Kidney glomerular epithelial cell (primary cell): ENCODE results near the gene AIF1.

Experiments used
- DNase-seq: peaks from one replicate; lab custom pipeline; 2025; lab: John Stamatoyannopoulos, UW

Gene AIF1

GRCh38 chr6:31614684-31615578 is at the start of gene AIF1:
AIF1 (plus strand) TSS chr6:31615234; CDS start chr6:31615330, 96 bp downstream.
- DNase-seq = no peak

- DNase-seq = no peak
These were observed 47.3 kb upstream of the AIF1 start for GRCh38 chr6:31567531-31568370.

DNA sequence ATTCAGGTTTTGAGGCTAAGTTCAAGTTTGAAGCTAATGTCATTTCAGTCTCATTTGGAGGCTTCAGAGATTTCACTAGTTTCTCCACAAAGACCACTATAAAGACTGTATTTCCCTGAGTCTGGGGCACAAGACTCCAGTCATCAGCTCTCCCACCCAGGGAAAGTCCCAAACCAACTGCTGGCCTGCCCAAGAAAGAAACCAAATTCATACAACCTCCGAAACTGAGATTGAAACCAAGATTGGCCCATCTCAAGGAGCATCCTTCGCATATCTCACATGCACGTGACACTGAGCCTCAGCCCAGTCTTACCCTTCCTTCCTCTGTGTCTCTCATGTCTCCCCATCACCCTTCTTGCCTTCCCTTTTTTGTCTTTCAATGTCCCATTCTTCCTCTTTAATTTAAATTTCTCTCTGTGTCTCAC is 46.5 kb upstream of the AIF1 start:
- DNase-seq = no peak

DNA sequence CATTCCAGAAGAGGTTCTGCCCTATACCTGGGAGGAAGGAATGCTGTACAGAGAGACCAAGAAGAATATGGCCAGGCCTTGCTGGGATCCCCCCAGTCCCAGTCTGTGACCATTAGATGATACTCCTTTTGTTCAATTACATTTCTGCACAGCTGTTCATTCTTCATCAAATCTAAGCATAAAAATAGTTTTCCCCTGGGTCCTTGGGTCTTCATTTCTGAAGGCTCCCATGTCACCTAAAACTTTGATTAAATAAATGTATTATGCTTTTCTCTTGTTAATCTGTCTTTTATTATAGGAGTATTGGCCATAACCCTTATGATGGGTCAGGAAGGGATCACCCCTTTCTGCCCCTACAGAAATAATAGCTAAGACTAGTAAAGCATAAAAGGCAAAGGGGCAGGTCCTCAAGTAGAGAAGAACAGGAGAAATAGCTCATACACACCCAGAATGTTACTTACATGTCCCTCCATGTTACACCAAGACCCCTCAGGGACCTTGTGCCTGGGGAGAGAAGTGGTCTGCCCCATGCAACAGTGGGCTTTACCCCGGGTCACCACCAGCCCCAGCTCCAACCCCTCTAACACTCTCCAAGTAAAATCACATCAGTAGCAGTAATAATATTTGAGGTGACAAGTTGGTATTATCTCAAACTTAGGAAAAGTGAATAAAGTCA is 45.0 kb upstream of the AIF1 start:
- DNase-seq = no peak

DNA sequence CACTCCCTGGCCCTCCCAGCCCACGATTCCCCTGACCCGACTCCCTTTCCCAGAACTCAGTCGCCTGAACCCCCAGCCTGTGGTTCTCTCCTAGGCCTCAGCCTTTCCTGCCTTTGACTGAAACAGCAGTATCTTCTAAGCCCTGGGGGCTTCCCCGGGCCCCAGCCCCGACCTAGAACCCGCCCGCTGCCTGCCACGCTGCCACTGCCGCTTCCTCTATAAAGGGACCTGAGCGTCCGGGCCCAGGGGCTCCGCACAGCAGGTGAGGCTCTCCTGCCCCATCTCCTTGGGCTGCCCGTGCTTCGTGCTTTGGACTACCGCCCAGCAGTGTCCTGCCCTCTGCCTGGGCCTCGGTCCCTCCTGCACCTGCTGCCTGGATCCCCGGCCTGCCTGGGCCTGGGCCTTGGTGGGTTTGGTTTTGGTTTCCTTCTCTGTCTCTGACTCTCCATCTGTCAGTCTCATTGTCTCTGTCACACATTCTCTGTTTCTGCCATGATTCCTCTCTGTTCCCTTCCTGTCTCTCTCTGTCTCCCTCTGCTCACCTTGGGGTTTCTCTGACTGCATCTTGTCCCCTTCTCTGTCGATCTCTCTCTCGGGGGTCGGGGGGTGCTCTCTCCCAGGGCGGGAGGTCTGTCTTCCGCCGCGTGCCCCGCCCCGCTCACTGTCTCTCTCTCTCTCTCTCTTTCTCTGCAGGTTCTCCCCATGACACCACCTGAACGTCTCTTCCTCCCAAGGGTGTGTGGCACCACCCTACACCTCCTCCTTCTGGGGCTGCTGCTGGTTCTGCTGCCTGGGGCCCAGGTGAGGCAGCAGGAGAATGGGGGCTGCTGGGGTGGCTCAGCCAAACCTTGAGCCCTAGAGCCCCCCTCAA is 42.8 kb upstream of the AIF1 start, which contains the start of gene LTA:
TSS of gene LTA (plus strand) at position 249 of the 871 bp plus-strand sequence. CDS start at position 703, 454 bp downstream.
- no peak for DNase-seq

- DNase-seq = no peak
These were observed 41.6 kb upstream of the AIF1 start for GRCh38 chr6:31573239-31574105.

DNA sequence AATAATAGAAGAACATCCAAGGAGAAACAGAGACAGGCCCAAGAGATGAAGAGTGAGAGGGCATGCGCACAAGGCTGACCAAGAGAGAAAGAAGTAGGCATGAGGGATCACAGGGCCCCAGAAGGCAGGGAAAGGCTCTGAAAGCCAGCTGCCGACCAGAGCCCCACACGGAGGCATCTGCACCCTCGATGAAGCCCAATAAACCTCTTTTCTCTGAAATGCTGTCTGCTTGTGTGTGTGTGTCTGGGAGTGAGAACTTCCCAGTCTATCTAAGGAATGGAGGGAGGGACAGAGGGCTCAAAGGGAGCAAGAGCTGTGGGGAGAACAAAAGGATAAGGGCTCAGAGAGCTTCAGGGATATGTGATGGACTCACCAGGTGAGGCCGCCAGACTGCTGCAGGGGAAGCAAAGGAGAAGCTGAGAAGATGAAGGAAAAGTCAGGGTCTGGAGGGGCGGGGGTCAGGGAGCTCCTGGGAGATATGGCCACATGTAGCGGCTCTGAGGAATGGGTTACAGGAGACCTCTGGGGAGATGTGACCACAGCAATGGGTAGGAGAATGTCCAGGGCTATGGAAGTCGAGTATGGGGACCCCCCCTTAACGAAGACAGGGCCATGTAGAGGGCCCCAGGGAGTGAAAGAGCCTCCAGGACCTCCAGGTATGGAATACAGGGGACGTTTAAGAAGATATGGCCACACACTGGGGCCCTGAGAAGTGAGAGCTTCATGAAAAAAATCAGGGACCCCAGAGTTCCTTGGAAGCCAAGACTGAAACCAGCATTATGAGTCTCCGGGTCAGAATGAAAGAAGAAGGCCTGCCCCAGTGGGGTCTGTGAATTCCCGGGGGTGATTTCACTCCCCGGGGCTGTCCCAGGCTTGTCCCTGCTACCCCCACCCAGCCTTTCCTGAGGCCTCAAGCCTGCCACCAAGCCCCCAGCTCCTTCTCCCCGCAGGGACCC is 40.6 kb upstream of the AIF1 start:
- DNase-seq = no peak

GRCh38 chr6:31575335-31575901 is 39.6 kb upstream of the AIF1 start, which contains the start of gene TNF:
TNF (plus strand) TSS chr6:31575565; CDS start chr6:31575742, 177 bp downstream.
- peak; percentile 10 for DNase-seq

- DNase-seq = no peak
These were observed 38.9 kb upstream of the AIF1 start for GRCh38 chr6:31575952-31576685.

DNA sequence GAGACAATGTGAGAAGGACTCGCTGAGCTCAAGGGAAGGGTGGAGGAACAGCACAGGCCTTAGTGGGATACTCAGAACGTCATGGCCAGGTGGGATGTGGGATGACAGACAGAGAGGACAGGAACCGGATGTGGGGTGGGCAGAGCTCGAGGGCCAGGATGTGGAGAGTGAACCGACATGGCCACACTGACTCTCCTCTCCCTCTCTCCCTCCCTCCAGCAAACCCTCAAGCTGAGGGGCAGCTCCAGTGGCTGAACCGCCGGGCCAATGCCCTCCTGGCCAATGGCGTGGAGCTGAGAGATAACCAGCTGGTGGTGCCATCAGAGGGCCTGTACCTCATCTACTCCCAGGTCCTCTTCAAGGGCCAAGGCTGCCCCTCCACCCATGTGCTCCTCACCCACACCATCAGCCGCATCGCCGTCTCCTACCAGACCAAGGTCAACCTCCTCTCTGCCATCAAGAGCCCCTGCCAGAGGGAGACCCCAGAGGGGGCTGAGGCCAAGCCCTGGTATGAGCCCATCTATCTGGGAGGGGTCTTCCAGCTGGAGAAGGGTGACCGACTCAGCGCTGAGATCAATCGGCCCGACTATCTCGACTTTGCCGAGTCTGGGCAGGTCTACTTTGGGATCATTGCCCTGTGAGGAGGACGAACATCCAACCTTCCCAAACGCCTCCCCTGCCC is 38.0 kb upstream of the AIF1 start:
- DNase-seq = no peak

- no peak for DNase-seq
These were observed 37.5 kb upstream of the AIF1 start for GRCh38 chr6:31577579-31577966.

GRCh38 chr6:31578184-31579118 is 36.6 kb upstream of the AIF1 start:
- DNase-seq = peak; percentile 76

- DNase-seq = no peak
These were observed 35.9 kb upstream of the AIF1 start for GRCh38 chr6:31579119-31579505.

- DNase-seq = no peak
These were observed 35.2 kb upstream of the AIF1 start for GRCh38 chr6:31579546-31580437.

DNA sequence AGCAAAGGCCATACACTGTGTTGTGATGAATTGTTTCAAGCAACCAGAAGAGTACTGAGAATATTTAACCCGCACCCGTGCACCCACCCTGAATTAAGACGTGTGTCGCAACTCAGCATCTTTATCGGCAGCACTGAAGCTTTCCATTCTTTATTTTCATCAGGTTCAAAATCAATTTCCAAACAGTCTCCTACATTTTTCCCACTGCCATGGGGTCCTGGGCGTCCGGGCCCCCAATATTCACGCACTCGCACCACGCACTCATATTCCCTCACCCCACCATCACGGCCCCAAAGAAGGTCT is 34.6 kb upstream of the AIF1 start:
- DNase-seq = no peak
